Activated naive CD4-positive, alpha-beta T cell treated with Interleukin-2 at 50 U/mL for 16 hours (primary cell): ENCODE results near the gene MUC5AC.

ENCODE experiments used
- DNase-seq: peaks from one replicate; pipeline ENCODE4 v3.0.0-alpha.2; 2020

Gene MUC5AC

GRCh38 chr11:1197886-1198560, 40.3 kb downstream of the MUC5AC start:
- no peak for DNase-seq

DNA sequence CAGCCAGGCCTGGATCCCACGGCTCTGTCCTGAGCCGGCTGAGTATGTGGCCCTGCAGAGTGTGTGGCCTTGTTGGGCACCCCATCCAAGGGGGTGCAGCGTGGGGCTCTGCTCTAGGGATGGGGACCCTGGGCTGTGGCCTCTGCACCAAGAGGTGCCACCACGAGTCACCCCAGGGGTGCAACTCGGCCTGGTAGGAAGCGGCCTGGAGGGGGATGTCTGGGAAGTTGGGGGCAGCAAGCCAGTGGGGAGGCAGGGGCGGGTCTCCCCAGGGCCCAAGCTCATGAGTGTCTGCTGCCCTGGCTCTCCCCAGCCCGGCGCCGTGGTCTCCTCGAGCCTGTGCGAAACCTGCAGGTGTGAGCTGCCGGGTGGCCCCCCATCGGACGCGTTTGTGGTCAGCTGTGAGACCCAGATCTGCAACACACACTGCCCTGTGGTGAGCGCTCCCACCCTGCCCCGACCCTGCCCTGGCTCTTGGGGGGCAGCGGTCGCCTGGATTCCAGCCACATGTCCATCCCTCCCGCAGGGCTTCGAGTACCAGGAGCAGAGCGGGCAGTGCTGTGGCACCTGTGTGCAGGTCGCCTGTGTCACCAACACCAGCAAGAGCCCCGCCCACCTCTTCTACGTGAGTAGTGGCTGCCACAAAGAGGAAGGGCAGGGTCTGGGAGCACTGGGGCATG, 40.9 kb downstream of the MUC5AC start:
- no peak for DNase-seq

DNA sequence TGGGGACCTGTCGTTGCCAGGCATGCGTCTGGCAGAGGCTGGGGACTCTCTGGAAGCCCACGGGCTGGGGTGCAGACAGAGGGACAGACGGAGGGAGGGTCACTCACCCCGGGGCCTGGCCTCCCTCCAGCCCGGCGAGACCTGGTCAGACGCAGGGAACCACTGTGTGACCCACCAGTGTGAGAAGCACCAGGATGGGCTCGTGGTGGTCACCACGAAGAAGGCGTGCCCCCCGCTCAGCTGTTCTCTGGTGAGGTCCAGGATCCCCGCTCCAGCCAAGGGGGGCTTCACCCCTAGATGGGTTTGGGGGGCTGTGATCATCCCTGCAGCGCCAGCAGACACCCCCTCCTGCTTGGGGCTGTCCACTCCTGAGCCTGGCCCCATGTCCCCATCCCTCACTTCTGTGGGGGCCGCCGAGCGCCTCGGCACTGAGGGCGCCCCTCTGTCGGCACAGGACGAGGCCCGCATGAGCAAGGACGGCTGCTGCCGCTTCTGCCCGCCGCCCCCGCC, 41.5 kb downstream of the MUC5AC start:
- no peak for DNase-seq

GRCh38 chr11:1199751-1200610, 42.2 kb downstream of the MUC5AC start:
- DNase-seq: no peak

DNA sequence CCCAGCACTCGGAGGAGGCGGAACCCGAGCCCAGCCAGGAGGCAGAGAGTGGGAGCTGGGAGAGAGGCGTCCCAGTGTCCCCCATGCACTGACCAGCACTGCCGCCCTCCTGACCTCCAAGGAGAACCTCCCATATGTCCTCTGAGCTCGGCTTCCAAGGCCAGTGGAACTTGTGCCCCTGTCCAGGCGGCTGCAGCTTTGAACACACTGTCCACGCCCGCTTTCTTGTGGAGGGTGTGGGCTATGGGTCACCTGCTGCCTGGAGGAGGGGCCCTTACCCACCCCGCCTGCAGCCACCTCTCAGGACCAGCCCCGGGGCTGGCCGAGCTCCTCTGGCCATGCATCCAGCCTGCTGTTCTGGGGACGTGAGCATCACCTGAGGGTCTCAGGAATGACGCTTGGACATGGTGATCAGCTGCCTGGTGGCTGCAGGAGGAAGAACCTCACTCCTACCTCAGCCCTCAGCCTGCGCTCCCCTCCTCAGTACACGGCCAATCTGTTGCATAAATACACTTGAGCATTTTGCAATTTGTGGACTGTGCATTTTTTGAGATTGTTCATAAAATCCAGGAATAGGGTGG, 42.9 kb downstream of the MUC5AC start:
- no peak for DNase-seq

GRCh38 chr11:1201395-1202153, 43.8 kb downstream of the MUC5AC start:
- no peak for DNase-seq

DNA sequence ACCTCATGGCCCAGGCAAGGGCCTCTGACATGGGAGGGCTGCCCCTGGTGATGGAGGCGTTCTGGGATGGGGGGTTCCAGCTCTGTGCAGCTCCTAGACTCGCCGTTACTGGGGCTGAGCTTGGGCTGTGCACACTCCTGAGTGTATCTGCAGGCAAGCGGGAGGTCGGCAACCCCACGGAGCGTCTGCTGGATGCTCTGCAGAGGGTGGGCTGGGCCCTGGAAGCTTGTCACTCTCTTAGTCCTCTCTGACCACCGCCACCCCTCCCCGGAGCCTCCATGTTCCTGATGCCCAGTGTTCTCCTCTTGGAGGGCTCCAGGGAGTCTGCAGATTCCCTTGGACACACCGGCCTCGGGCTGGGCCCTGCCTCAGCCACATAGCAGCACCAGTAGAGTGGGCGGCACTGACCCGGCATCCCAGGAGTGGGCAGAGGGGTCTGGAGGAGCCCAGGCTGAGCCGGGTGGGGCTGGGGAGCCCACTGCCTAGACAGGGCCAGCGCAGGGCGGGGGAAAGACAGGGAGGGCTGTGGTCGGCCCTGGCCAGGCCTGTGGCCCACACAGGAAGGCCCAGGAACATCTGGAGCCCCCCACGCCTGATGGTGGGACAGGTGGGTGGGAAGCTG, 44.5 kb downstream of the MUC5AC start:
- DNase-seq: no peak

DNA sequence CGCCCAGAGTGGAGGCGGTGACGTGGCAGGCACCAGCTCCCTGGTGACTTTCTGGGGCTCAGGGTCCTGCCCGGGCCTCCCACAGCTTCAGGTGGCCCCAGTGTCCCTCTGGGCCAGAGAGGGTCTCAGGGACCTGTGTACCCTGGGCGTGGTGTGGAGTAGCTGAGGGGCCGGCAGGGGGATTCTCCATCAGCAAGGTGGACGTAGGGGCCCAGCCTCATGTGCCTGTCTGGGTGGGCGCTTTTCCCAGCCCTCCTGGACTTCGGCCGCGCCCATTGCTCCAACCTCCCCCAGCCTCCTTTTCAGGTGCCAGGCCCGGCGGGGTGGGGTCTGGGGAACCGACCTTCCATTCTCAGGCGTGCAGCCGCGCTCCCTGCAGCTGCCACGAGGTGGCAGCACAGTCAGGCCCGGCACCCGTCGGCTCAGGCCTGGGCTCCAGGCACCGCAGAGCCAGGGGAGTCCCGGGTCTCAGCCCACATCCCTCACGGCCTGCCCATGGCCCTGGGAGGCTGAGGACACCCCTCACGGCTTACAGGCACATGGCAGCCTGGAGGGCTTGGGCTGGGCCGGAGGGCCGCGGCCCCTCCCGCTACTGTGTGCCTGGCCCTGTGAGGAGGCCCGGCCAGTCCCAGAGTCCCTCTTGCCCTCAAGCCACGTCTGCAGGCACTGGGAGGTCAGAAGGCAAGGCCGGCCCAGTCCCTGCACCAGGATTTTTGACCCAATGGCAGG, 45.2 kb downstream of the MUC5AC start:
- peak; percentile 67 for DNase-seq

DNA sequence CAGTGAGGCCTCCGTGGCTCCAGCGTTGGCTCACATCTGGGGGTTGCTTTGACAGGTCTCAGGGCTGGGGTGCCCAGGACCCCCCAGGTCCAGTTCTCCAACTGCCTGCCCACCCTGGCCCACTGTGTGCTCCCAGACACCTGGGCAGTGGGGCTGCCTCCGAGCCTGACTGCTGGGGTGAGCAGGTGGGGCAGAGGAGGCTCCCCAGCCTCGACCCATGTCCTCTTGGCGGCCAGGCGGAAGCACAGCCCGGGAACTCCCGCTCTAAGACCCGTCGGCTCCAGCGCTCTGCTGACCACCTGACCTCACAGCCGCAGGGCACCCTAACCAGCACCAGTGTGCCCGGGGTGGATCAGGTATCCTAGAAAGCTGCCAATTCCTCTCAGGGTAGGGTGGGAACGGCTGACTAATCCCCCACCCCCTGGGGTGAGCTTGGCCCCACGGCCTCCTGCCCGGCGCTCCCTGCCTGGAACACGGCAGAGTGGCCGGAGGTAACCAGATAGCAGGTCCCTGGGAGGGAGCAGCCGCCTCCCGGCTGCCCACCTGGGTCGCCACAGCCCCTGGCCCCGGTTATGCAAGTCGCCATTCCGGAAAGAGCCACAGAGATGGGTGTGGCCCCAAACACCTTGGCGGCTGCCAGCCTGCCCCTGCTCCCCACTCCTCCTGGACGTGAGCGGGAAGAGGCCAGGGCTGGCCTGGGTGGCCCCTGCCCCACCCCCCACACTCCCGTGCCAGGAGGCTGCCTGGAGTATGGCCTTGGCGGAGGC, 45.9 kb downstream of the MUC5AC start:
- DNase-seq: no peak

- no peak for DNase-seq
Observed at GRCh38 chr11:1204381-1205101, 46.8 kb downstream of the MUC5AC start.

DNA sequence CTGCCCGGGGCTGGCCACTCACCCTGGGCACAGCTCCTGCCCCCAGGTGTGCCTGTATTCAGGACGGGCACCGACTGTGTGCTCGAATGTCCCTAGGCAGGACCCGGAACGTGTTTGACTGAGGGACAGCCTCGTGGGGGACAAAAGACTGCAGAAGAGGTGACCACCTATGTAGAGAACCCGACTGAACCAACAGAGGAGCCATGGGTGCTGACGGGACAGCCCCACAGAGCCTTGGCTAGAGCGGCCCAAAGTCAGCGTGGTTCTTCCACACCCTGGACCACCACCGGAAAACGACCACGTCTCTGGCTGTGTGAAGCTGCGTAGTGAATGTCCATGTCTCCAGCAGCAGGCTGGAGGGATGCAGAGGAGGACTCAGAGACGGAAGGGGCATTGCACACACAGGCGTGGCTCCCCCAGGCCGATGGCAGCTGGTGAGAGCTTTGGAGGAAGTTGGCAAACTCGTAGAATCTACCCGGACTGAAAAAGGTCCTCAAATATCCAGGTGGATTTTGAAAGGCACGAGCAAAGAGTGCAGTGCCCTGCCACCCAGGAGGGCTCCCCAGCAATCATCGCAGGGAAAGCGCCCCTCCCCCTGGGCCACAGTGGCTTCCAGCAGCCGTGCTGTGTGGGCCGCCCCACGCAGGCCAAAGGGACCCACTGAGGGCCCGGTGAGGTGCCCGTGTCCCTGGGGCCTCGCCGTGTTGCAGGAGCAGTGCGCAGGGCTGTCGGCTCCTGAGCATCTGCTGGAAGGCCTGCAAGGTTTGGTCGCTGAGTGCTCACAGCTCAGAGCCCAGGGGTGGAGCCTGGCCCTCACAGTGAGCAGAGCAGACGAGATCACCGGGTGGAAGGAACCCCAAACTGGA, 47.6 kb downstream of the MUC5AC start:
- DNase-seq: no peak

GRCh38 chr11:1205987-1206331, 48.2 kb downstream of the MUC5AC start:
- DNase-seq: no peak

DNA sequence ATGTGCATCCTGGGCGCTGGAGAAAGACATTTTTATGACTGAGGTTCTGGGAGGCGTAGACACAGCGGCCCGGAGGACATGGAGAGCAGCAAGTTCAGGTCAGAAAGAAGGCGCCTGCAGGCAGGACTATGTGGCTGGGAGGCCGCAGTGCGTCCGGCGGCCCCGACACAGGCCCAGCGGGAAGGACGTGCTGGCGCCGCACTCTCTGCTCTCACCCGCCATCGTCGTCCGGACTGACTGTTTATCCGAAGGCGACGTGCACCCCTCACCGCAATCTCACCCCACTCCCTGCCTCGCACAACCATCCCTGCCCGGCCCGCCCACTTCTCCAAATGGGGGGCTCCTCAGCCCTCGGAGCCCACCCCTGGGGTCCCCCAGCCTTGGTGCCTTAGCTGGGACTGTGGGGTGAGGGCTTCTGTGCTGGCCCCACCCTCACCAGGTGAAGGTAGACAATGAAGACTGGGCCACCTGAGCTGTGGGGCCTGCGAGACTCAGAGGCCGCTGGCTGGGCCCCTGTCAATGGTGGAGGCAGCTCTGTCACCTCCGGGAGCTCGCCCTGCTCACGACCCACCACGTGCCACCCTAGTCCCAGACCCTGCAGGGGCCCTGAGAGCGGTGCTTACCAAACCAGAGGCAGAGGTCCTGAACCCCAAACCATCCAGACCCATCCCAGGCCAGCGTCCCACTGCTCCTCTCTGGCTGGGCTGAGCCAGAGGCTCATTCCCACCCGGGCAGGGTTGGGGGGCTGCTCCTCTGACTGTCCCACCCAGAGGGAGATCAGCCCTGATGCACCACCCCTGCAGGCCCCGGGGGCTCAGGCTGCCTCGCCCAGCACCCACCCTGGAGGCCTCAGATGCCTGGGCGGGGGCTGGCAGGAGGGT, 48.9 kb downstream of the MUC5AC start:
- DNase-seq: no peak

DNA sequence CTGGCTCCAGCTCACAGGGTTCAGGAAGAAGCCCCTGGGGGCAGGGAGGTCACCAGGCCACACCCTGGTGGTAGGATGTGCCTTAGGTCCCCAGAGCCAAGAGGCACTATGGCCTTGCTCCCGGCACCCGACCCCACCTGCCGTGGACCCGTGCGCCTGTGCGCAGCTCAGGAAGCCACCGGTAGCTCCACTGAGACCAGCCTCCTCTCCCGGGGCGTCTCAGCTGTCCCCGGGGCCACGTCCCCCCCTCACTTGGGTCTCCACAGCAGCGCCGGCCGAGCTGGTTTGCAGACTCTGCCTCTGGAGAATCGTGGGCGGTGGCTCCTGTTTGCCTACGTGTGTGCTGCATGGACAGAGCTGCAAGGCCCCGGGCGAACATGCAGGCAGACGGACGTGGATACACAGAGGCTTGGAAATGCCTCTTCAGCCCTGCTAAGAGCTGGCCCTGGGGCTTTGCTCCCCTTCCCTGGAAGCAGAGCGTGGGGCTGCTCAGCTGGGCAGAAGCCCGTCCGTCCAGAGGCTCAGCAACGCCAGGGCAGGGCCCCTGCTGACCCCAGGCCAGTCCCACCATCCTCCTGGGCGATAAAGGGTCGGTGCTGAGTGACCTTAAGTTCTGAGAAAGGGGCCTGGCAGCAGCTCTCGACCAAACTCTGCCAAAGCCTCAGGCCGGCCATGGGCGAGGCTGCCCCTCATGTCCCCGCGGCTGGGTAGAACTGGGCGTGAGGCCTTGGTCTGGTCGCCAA, 49.8 kb downstream of the MUC5AC start:
- DNase-seq: no peak

- no peak for DNase-seq
Observed at GRCh38 chr11:1208144-1208393, 50.3 kb downstream of the MUC5AC start.

- no peak for DNase-seq
Observed at GRCh38 chr11:1208394-1209261, 50.9 kb downstream of the MUC5AC start.
